NCI-H2227 (cell line): ENCODE measurements around the gene RNF144A.

Source experiments
- DNase-seq: peaks from one replicate; lab custom pipeline; 2025; ENCODE audit not compliant: unreplicated experiment; lab: John Stamatoyannopoulos, UW

Gene RNF144A

DNA sequence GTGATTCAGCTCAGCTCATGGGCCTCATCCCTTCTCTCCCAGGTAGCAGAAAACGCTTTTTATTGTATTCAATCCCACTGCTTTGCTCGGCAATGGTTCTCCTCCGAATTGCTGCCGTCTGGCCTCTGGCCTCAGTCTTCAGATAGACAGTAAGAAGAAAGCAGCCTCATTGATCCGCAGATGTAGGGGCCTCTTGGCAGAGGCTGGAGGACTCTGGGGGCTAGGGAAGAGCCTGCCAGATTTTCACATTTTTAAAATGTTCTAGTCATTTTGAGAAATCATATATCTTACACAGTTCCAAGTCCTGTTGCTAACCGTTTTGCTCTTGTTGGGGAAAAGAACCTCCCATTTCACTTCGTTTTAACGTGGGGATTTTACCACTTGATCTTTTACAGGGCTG is 123.3 kb downstream of the RNF144A start:
- DNase-seq: no peak

DNA sequence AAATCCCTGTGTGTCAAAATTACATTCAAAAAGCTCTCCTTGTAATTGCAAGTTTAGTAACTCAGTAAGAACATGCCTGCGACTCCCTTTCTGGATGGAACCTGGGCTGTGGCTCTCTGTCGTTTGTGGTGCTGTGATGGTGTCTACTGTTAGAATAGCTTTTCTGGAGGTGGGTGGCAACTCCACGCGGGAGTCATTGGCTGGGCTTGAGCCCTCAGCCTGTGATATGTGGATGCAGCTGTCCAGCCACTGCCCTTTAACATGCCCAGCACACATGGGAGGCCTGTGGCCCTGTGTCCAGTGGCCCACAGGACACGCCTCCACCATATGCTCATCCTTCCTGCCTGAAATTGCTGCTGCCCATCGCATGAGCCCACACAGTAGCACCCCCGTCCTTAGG is 124.2 kb downstream of the RNF144A start:
- no peak for DNase-seq

DNA sequence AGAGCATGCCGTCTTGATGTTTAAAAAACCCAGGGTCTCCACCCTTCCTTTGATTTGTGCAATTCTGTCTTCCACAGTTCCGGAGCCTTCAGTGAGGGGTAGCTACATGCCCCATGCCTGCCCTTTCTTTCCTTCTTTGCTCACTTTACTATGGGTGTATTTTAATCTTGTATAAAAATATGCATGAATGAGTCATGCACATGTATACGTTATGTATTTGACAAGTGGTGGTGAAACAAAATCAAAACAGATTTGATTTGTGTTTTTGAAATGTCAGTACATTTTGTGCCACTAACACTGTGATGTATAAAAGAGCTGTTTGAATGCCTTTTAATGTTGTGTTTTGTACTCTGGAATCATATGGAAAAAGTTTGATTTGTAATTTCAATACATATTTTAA is 126.5 kb downstream of the RNF144A start:
- no peak for DNase-seq

DNA sequence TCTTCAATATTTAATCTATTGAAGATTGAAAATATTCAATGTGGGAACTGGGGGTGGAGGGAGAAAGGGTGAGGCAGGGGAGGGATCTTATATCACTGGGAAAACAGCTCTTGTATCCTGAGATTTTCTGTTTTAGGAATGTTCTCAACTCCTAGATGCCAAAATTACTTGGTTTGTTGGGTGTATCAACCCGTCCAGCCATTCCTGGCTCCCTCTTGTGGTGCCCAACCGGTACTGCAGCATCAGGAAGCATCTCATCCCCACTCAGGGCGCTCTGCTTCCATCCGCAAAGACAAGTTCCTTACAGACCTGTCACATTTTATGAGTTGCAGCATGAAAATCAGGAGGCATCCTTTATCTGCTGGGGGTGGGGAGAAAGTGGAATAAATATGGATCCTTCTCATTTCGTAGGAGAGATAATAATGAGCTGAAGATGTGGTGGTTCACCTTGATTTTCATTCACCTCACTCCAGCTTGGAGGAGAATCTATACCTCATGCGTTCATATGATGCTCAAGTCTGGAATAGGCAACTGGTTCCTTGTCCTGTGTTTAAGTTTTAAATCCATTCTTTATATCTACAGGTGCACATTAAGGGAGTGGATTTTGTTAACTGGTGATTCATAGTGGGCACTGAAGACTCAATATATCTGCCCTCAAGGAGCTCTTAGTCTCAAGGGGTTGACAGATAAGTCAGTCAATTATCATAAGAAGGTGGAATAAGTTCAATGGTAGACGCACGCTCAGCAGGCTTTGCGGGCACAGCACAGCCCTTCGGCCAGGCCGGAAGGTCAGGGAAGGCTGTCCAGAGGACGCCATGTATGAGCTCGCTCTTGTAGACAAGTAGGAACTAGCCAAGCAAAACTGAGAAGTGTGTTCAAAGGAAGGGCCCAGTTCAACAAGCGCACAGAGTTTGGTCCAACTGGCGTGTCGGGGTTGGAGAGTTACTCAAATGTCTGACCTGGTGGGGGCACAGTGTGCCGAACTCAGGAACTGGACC is 127.3 kb downstream of the RNF144A start:
- peak; percentile 33 for DNase-seq

DNA sequence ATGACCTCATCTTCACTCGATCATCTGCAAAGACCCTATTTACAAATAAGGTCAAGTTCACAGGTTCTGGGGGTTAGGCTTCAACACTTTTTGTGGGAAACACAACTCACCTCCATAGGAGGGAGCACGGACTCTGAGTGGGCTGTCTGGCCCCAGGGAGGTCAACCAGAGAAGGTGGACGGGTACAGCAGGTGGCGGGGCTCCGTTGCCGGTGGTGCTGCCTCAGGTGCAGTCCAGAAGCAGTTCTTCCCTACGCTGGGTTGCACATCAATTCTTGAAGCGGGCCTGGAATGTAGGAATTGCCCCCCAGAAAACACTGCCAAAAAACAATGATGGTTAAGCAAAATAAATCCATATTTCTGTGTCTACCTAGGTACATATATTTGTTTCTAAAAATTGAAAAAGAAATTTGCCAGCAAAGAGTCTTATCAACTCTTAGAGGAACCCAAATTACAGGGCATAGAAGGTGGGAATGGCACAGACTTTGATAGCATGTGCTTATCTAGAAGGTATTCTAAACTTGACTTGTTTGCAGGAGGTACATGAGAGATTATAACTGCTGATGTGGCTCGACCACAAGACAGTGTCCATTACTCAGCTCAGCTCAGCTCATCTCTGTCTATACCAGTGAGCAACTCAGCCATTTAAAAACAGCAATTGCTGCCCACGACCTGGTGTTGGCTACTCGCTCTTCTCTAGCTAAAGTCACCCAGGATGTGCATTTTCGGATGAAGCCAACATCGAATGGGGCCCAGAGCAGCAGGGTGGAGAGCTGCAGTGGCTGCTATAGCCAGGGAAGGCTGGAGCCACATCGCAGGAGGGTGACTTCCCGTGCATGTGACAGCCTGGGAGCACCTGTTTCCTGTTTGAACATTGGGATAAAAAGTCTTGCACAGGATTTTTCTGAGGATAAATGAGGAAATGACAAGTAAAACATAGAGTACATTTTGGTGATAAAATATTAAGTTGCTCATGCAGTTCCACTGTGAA is 128.7 kb downstream of the RNF144A start:
- no peak for DNase-seq

DNA sequence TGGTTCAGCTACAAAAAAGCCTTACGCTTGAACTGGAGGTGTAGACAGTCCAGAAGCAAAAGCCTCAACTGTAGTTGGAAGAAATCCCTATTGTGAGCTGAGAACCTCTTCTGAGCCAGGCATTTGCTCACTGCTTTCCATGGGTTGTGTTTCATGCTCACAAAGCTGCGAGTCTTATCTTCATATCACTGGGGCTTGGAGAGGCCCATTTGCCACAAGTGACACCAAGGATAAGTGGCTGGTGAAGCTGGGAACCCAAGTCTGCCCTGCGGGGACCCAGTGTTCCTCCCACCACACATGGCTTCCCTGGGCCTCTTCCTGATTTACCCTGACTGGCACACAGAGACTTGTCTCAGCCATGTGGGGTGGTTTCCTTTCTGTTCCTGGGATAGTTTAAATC is 130.4 kb downstream of the RNF144A start:
- DNase-seq: no peak

DNA sequence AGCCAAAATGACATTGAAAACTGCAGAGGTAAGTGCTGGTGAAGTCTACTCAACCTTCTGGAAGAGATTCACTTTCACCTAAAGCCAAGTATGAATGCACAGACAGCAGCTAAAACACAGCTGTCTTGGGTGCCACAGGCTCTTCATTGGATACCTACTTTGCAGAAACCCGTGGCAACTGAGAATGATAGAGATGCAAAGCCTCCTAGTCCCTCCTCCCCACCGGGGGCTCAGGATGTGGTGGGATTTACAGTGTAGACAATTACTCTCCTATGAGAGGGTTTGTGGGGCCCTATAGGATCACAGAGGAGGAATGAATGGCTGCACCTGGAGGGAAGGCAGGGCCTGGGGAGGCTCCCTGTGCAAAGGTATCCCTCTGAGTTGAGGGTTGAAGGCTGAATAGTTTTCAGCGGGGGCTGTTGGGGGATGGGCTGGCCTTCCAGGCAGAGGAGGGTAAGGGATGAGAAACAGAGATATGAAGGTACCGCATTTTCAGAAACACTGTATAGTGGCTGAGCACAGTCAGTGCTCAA is 131.6 kb downstream of the RNF144A start:
- DNase-seq: no peak

DNA sequence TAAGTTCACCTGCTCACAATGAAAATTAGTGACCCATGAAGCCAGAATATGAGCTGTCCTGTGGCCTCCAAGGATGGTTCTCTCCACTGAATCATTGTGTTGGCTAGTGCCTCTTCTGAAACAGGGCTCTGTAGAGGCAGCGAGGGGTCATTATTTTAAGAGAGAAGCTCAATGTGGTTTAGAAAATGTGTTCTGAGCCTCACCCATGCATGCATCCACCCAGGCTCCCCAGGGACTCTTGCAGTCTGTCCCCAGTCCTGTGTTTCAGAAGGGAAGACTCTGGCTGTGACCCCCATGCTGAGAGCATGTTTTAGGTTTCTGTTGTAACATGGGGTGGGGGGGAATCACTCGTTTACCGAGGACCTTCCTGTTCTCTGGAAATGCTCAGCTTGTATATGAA is 135.2 kb downstream of the RNF144A start:
- no peak for DNase-seq

DNA sequence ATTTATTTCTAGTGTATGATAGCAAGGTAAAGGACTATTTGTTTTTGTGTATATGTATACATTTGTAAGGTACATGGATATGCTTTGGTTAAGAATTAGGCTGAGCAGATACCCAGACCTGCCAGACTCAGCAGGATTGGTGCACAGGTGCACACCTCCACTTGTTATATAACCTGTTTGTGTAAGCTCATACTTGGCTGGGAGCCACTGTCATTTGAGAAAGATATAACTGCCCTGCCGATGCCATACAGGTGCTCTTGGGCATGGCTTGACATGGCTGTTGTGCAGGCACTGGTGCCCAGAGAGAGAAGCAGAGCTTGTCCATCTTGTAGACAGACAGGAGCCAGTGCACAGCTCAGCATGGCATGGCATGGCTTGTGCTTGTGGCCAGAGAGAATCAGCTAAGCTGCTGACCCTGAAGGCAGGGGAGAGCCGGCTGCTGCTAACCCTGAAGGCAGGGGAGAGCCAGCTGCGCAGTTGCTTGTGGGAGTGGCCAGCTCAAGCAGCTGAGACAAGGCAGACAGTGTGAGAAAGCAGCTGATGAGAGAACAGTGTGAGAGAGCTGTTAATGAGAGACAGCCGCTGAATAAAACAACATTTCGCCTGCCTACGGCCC is 136.5 kb downstream of the RNF144A start:
- DNase-seq: peak; percentile 38

DNA sequence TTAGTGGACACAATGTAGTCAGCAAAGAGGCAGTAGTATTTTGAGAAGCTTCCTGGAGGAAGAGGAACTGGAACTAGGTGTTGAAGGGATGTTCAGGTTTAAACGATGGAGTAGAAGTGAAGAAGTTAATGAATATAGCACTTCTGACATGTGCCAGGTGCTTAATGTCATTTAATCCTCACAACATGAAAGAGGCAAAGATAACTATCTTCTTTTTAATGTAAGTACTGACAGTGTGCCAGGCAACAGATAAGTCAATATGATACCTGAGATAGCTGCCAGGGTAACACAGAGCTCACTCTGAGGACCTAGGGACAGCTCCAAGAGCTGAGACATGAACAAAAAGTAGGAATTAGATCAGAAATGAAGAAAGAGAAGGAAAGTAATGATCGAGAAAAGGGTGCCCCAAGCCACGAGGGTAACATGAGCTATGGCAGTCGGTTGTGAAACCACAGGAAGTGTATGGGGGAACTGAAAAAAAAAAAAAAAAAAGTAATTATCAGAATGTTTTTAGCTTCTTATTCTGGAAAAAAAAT is 140.7 kb downstream of the RNF144A start:
- DNase-seq: no peak

DNA sequence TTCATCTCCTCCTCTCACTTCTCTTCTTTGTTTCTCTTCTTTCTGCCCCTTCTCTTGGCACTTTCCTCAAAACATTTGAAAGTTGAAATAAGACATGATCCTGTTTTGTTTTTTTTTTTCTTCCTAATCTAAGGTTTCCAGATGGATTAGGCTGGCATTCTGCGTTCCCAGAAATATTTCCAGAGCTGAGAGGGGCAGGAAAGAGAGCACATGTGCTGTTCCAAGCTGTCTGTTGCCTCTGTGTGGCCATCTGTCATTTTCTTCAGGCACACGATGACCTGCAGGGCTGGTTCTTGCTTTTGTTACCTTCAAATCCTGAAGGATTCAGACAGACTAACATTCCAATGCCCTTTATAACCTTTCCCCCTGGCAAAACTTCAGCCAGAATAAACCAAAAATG is 142.9 kb downstream of the RNF144A start:
- DNase-seq: no peak

DNA sequence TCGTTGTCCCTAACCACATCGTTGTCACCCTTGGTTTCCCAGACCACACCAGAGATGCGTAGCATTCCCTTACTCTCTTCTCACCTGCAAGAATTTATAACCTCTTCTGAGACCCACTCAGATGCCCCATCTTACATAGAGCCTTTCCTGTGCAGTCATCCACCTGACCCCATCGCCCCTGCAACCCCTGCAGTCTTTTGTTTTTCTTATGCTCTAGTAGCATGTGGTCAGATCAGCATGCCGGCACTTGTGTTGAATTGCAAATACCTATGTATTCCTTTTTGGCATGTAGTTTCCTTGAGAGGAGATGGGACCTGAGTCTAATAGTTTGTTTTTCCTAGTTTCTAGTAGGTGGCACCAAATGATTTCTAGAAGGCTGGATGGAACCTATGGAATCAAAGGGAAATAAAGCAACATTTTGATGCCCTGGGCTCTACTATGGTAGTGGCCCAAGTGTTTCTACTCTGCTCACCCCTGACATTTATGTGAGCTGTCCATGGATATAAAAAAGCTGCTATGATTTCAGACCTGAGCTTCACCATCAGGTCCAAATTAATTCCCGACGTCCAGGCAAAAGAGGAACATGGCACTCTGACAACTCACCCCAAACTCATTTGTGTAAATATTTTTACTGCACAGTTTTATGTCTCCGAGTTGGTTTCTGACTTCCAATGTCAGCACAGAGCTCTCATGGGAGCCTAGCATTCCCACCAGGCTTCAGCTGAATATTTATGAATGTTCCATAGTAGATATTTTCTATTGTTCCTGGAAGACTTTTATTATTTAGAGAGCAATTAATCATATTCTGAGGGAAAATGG is 143.6 kb downstream of the RNF144A start:
- no peak for DNase-seq

DNA sequence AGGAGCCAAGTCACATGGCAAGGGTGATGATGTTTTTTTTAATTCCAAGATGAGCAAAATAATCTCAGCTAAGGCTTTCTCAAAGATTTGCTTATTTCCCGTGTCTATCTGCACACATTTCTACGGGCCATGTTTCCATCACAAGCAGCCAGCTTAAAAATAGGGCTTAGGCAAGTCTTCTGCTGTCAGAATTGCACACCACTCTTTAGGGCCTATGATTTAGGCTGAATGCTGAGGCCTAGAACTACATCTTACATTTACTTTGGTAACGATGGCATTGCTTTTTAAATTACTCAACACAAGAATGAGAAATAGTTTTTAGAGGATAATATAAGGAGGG is 144.2 kb downstream of the RNF144A start:
- DNase-seq: no peak

DNA sequence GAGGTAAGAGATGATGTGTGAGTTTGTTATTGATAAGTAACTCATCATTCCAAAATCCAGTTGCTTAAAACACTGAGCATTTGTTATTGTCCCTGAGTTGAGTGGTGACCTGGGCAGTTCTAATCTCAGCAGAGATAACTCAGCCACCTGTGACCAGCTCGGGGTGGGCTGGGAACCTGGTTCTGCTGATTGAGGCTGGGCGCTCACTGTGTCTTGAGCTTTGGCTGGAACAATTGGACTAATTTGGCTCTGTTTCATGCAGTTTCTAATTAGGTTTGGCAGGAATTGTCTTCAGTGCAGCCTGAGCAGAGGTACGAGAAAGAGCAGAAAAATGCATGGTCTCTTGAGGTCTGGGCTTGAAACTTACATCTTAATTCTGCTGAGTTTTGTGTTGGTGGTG is 144.7 kb downstream of the RNF144A start:
- no peak for DNase-seq

DNA sequence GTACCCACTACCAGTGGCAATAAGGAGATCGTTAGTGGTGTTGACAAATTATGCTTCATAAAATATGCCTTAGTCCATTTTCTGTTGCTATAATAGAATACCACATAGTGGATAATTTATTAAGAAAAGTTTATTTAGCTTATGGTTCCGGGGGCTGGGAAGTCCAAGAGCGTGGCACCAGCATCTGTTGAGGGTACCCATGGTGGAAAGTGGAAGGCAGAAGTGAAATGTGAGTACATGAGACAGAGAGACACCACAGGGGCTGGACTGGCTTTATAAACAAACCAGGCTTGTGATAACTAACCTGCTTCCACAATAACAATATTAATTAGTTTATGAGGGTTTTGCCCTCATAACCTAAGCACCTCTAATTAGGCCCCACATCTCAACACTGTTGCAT is 146.6 kb downstream of the RNF144A start:
- DNase-seq: no peak

DNA sequence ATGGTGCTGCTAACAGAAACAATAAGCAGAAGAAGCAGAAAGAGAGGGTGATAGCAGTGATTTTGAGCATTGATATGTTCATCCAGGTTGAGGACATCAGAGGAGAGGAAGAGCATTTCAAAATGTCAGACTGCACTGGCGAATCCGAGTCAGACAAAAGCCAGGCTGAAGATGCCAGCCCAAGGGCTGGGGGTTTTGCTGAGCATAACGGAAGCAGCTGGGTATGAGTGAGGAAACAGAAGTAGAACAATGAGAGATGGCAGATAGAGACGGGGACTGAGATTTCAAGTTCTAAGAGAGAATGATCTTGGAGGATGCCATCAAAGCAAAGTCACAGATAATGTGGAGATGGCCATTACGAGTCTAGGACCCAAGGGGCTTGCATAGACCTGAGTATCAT is 151.2 kb downstream of the RNF144A start:
- no peak for DNase-seq

DNA sequence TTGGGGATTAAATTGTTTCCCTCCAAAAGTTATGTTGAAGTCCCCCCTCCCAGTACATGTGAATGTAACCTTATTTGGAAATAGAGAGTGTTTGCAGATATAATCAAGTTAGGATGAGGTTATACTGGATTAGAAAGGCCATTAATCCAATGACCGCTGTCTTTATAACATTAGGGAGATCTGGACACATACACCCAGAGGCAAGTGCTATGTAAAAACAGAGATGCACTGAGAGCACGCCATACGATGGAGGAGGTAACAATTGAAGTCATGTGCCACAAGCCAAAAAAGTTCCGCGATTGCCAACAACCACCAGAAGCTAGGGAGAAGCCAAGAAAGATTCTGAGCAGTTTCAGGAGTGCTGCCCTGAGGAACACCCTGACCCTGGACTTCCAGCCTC is 153.3 kb downstream of the RNF144A start:
- DNase-seq: no peak

DNA sequence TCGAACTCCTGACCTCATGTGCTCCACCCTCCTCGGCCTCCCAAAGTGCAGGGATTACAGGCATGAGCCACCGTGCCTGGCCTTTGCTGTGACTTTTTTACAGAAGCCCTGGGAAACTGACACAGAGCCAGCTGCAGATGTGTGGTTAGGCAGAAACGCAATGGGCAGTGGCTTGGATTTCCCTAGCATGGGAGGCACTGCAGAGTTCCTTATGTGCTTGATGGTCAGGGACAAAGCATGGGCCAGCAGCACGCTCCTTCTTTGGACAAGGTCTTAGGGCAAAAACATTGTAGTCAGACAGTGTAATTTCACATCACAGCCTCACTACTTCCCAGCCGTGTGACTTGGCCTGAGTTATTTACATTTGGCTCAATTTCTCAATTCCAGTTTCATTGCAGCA is 153.9 kb downstream of the RNF144A start:
- no peak for DNase-seq

DNA sequence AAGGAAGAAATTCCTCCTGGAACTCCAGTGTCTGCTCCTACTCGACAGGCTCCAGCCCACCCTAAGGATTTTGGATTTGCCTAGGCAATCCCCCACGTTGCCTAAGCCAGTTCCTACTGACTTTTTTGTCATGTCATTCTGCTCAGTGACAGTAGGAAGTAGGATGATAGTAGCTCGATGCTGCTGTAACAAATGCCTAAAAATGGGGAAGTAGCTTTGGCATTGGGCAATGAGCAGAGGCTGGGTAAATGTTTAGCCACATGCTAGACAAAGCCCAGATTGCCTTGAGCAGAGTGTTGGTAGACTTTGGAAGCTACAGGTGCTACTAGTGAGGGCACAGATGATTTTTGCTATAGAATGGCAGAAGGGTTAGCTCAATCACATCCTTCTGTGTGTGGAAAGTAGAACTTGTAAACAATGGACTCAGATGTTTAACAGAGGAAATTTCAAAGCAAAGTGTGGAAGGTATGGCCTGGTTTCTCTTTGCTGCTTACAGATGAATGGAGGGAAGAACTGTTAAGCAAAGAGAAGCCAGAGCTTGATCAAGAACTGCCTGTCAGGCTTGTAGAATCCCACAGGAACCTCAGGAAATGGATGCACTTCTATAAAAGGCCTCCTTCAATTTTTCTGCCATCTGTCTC is 154.8 kb downstream of the RNF144A start:
- DNase-seq: no peak

DNA sequence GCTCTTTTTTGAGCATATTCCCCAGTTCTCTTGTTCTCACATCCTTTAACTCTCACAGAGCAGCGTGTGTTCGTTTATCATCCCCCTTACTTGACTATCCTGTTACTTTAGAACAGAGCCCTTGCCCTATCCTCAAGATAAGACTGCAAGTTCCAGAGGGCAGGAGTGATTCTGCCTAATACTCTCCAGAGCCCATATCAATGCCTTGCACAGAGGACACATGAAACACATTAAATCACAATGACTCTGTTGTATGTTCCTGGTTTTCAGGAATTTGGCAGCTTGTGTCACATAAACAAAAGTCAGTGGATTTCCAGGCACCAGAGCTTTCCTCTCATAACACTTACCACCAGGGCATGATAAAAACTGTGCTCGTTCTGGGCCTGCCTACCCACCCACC is 156.7 kb downstream of the RNF144A start:
- no peak for DNase-seq
